Mononuclear cell (primary cell): ENCODE results near the gene SLC25A53. TPM values are rescaled to one million over a fixed set of nuclear protein-coding genes. Genes with fewer than 3 reads are reported as not detected.
A peak's percentile ranks its signal among the peaks of the same experiment; 100 is the strongest.
"Not testable (repeated sequence)": the region's sequence is repeated elsewhere in the genome, so short reads cannot be mapped to it uniquely, and the experiment has no call there.

Experiments
- H3K27me3 ChIP-seq: 2 replicates; pipeline ENCODE4 v1.6.0; 2011; ENCODE audit warnings: low read length, control low read depth; ENCODE audit not compliant: insufficient read depth
- H3K4me1 ChIP-seq: 2 replicates; pipeline ENCODE4 v1.5.1; 2011; ENCODE audit warnings: mild to moderate bottlenecking, low read length, control low read depth; ENCODE audit not compliant: insufficient read depth
- H3K4me3 ChIP-seq: 2 replicates; pipeline ENCODE4 v1.5.1; 2011; ENCODE audit warnings: mild to moderate bottlenecking, low read length, moderate library complexity
- H3K9me3 ChIP-seq: 2 replicates; pipeline ENCODE4 v1.5.1; 2011; ENCODE audit warnings: low read depth, mild to moderate bottlenecking, control low read depth, low read length
- total RNA-seq: library from RNA; depleted of rRNA; stranded (reverse); fragments of >200 nt; gene quantifications from one replicate; pipeline ENCODE4 v1.2.3, GENCODE V29; 2012

The SLC25A53 gene
- total RNA-seq, 1 donor = 8.3 TPM

- Histone ChIP-seq H3K4me3 (no peak overlapping the region), H3K27me3 (no peaks in the 10 kb centered on the region), H3K4me1 (peaks cover 11% of the 10 kb centered on the region), H3K9me3 (no peaks in the 10 kb centered on the region)
Measured at GRCh38 chrX:104151037-104151436, 5.8 kb downstream of the SLC25A53 start.

- H3K9me3 ChIP-seq = no peaks in the 10 kb centered on the region
- H3K4me1 ChIP-seq = peaks cover 4% of the 10 kb centered on the region
- no peaks in the 10 kb centered on the region for H3K27me3 ChIP-seq
- H3K4me3 ChIP-seq = no peak overlapping the region
Measured at GRCh38 chrX:104141087-104141760, 15.6 kb downstream of the SLC25A53 start.

- H3K9me3 ChIP-seq = no peaks in the 10 kb centered on the region
- H3K4me1 ChIP-seq = peaks cover 19% of the 10 kb centered on the region
- no peaks in the 10 kb centered on the region for H3K27me3 ChIP-seq
- no peak overlapping the region for H3K4me3 ChIP-seq
Measured at GRCh38 chrX:104137496-104137895, 19.3 kb downstream of the SLC25A53 start.

- H3K27me3 ChIP-seq = no peaks in the 10 kb centered on the region
- no peak overlapping the region for H3K4me3 ChIP-seq
- peaks cover 19% of the 10 kb centered on the region for H3K4me1 ChIP-seq
- no peaks in the 10 kb centered on the region for H3K9me3 ChIP-seq
Measured at GRCh38 chrX:104136241-104137019, 20.4 kb downstream of the SLC25A53 start.

- Histone ChIP-seq H3K4me3 (no peak overlapping the region), H3K27me3 (no peaks in the 10 kb centered on the region), H3K9me3 (no peaks in the 10 kb centered on the region), H3K4me1 (peaks cover 19% of the 10 kb centered on the region)
Measured at GRCh38 chrX:104135677-104136076, 21.1 kb downstream of the SLC25A53 start.

- Histone ChIP-seq H3K27me3 (no peaks in the 10 kb centered on the region), H3K9me3 (no peaks in the 10 kb centered on the region), H3K4me3 (no peak overlapping the region), H3K4me1 (peaks cover 19% of the 10 kb centered on the region)
Measured at GRCh38 chrX:104134583-104135261, 22.1 kb downstream of the SLC25A53 start.

GRCh38 chrX:104130808-104131207, 26.0 kb downstream of the SLC25A53 start:
- no peaks in the 10 kb centered on the region for H3K27me3 ChIP-seq
- H3K4me1 ChIP-seq = peaks cover 13% of the 10 kb centered on the region
- H3K9me3 ChIP-seq = no peaks in the 10 kb centered on the region
- no peak overlapping the region for H3K4me3 ChIP-seq

- Histone ChIP-seq H3K4me3 (no peak overlapping the region), H3K4me1 (peaks cover 11% of the 10 kb centered on the region), H3K9me3 (no peaks in the 10 kb centered on the region), H3K27me3 (no peaks in the 10 kb centered on the region)
Measured at GRCh38 chrX:104126856-104127255, 30.0 kb downstream of the SLC25A53 start.

- peaks cover 11% of the 10 kb centered on the region for H3K4me1 ChIP-seq
- H3K27me3 ChIP-seq = no peaks in the 10 kb centered on the region
- no peaks in the 10 kb centered on the region for H3K9me3 ChIP-seq
- no peak overlapping the region for H3K4me3 ChIP-seq
Measured at GRCh38 chrX:104122829-104123228, 34.0 kb downstream of the SLC25A53 start.

GRCh38 chrX:104118765-104119164, 38.0 kb downstream of the SLC25A53 start:
- Histone ChIP-seq H3K4me1 (peaks cover 11% of the 10 kb centered on the region), H3K27me3 (no peaks in the 10 kb centered on the region), H3K9me3 (no peaks in the 10 kb centered on the region), H3K4me3 (no peak overlapping the region)

GRCh38 chrX:104117759-104118158, 39.0 kb downstream of the SLC25A53 start:
- H3K4me1 ChIP-seq = peaks cover 5% of the 10 kb centered on the region
- H3K9me3 ChIP-seq = no peaks in the 10 kb centered on the region
- H3K27me3 ChIP-seq = no peaks in the 10 kb centered on the region
- H3K4me3 ChIP-seq = no peak overlapping the region

- Histone ChIP-seq H3K4me1 (peaks cover 18% of the 10 kb centered on the region), H3K27me3 (peaks cover 4% of the 10 kb centered on the region), H3K9me3 (no peaks in the 10 kb centered on the region), H3K4me3 (peak overlapping the region; percentile 45)
Measured at GRCh38 chrX:104113222-104113965, 43.4 kb downstream of the SLC25A53 start.

GRCh38 chrX:104112326-104112951, 44.4 kb downstream of the SLC25A53 start, which contains the start of gene ZCCHC18:
TSS of gene ZCCHC18 (plus strand) at chrX:104112523. CDS start at chrX:104114112, 1,589 bp downstream.
- Histone ChIP-seq H3K27me3 (peaks cover 4% of the 10 kb centered on the region), H3K4me1 (peaks cover 18% of the 10 kb centered on the region), H3K4me3 (peak within 1 kb of the TSS; percentile 45), H3K9me3 (no peaks in the 10 kb centered on the region)

GRCh38 chrX:104110491-104111240, 46.1 kb downstream of the SLC25A53 start:
- H3K27me3 ChIP-seq, H3K9me3 ChIP-seq, H3K4me3 ChIP-seq: not testable (repeated sequence)
- H3K4me1 ChIP-seq = peaks cover 18% of the 10 kb centered on the region
